GM12878 (cell line): ENCODE results near the gene SLC22A3. TPM values are rescaled to one million over a fixed set of nuclear protein-coding genes. Genes with fewer than 3 reads are reported as not detected.

Source experiments
- ATAC-seq: fragments of 200-7000 bp; cut with Tn5 transposase; 3 replicates; pipeline ENCODE4 v1.9.1; 2020; ENCODE audit warnings: mild to moderate bottlenecking, moderate library complexity
- BruUV-seq: library from RNA; stranded (reverse); fragments of 400-500 nt; replicated peaks from 2 replicates; lab custom pipeline; 2021; lab: Mats Ljungman, UMichigan
- CTCF ChIA-PET: fragments of 300-600 bp; sonication (Branson Sonifier 250); formaldehyde crosslinking; extraction: SDS; loops from one replicate; lab custom pipeline; 2021; ENCODE audit warnings: inconsistent platforms; lab: Yijun Ruan, JAX
- POLR2A ChIA-PET: fragments of 350-600 bp; formaldehyde crosslinking; extraction: SDS; loops from one replicate; lab custom pipeline; 2021; ENCODE audit warnings: inconsistent platforms; lab: Charles Lee
- RAD21 ChIA-PET: fragments of 300-600 bp; sonication (Branson Sonifier 250); formaldehyde crosslinking; loops from one replicate; lab custom pipeline; 2023; ENCODE audit warnings: antibody characterized with exemption; ENCODE audit not compliant: unreplicated experiment; lab: Charles Lee
- SMC1A ChIA-PET: fragments of 300-600 bp; sonication (Branson Sonifier 250); formaldehyde crosslinking; loops from one replicate; lab custom pipeline; 2023; ENCODE audit not compliant: unreplicated experiment, uncharacterized antibody; lab: Charles Lee
- DNase-seq: peaks from one replicate; pipeline ENCODE4 v3.0.0-alpha.2; 2011; ENCODE audit warnings: low read depth, low spot score
- FAIRE-seq: peaks from 3 replicates; lab custom pipeline; 2011; peaks lifted over from hg19 to GRCh38; lab: Jason Lieb, UNC
- H2AFZ ChIP-seq: 2 replicates; pipeline ENCODE4 v1.6.0; 2011; ENCODE audit warnings: low read depth, low read length, control low read depth; ENCODE audit not compliant: control insufficient read depth
- H3K27ac ChIP-seq: 2 replicates; pipeline ENCODE4 v1.5.1; 2011; ENCODE audit warnings: control low read depth; ENCODE audit not compliant: control insufficient read depth, insufficient read depth
- H3K27me3 ChIP-seq, 2 experiments: replicated peaks in 1 of 2; 2 replicates each; pipeline versions ENCODE4 v1.6.0 to v1.6.1; 2011; ENCODE audit warnings: low read length in 1 of 2; ENCODE audit not compliant: control insufficient read depth in 2 of 2, insufficient read depth in 2 of 2
- H3K36me3 ChIP-seq, 2 experiments: 2 replicates each; pipeline ENCODE4 v1.5.1; 2011; ENCODE audit warnings: low read length in 1 of 2; ENCODE audit not compliant: control insufficient read depth in 2 of 2, insufficient read depth in 2 of 2
- H3K4me1 ChIP-seq: 2 replicates; pipeline ENCODE4 v1.6.1; 2011; ENCODE audit warnings: mild to moderate bottlenecking, low read length, moderate library complexity, mixed read lengths; ENCODE audit not compliant: control insufficient read depth, insufficient read depth
- H3K4me2 ChIP-seq: 2 replicates; pipeline ENCODE4 v1.6.0; 2011; ENCODE audit warnings: control low read depth; ENCODE audit not compliant: control insufficient read depth, insufficient read depth
- H3K4me3 ChIP-seq: fragments of 200-600 bp; sonication (generic); 2 replicates; pipeline ENCODE4 v1.5.1; 2016
- H3K79me2 ChIP-seq: 2 replicates; pipeline ENCODE4 v1.6.0; 2011; ENCODE audit warnings: low read length; ENCODE audit not compliant: control insufficient read depth, insufficient read depth
- H3K9ac ChIP-seq: 2 replicates; pipeline ENCODE4 v1.8.0; 2011; ENCODE audit warnings: low read length, control low read depth, mixed read lengths; ENCODE audit not compliant: control insufficient read depth, insufficient read depth
- H3K9me3 ChIP-seq: replicated peaks from 3 replicates; pipeline ENCODE4 v1.5.1; 2011; ENCODE audit warnings: mild to moderate bottlenecking, low read length; ENCODE audit not compliant: control insufficient read depth, insufficient read depth
- H4K20me1 ChIP-seq: 2 replicates; pipeline ENCODE4 v1.6.0; 2011; ENCODE audit not compliant: control insufficient read depth, insufficient read depth
- CEBPB ChIP-seq, 2 experiments: fragments of 150-350 bp in 1 of 2; IDR thresholded peaks; 2 replicates each; pipeline ENCODE4 v1.6.1; 2012 to 2014; ENCODE audit warnings: low read depth in 2 of 2, low read length in 2 of 2, borderline replicate concordance in 1 of 2, inconsistent platforms in 1 of 2
- CHD1 ChIP-seq: IDR thresholded peaks from 2 replicates; pipeline ENCODE4 v1.6.1; 2012; ENCODE audit warnings: low read depth, low read length, improper control_type of control experiment
- HDAC6 ChIP-seq: fragments of 200-600 bp; sonication (generic); IDR thresholded peaks from one replicate; pipeline ENCODE4 v1.8.0; 2017; ENCODE audit warnings: antibody characterized with exemption; ENCODE audit not compliant: unreplicated experiment
- HDGF ChIP-seq: fragments of 450-650 bp; IDR thresholded peaks from 2 replicates; pipeline ENCODE4 v1.6.1; 2016; ENCODE audit warnings: antibody characterized with exemption
- JUNB ChIP-seq: IDR thresholded peaks from 2 replicates; pipeline ENCODE4 v1.6.1; 2016; ENCODE audit warnings: antibody characterized with exemption, mild to moderate bottlenecking
- MTA2 ChIP-seq: fragments of 450-650 bp; IDR thresholded peaks from 2 replicates; pipeline ENCODE4 v1.6.1; 2016; ENCODE audit warnings: low read depth, mild to moderate bottlenecking, moderate library complexity
- POLR2AphosphoS5 ChIP-seq: IDR thresholded peaks from 2 replicates; pipeline ENCODE4 v1.6.1; 2011; ENCODE audit warnings: mild to moderate bottlenecking, low read length, inconsistent platforms
- RFX5 ChIP-seq: IDR thresholded peaks from 2 replicates; pipeline ENCODE4 v1.6.1; 2011; ENCODE audit warnings: low read depth, low read length, improper control_type of control experiment
- TBL1XR1 ChIP-seq: IDR thresholded peaks from 2 replicates; pipeline ENCODE4 v1.6.1; 2012; ENCODE audit warnings: low read depth, low read length, improper control_type of control experiment
- WGBS: methylation state at CpG from one replicate; pipeline ENCODE4 v1.1.6; 2016; ENCODE audit warnings: low lambda C conversion rate; ENCODE audit not compliant: insufficient replicate concordance, insufficient coverage; ENCODE audit errors: missing lambda C conversion rate; 5-methylcytosine and 5-hydroxymethylcytosine counted together
- in situ Hi-C: fragments of 300-500 bp; cut with MboI; formaldehyde crosslinking; loops from 9 replicates; pipeline ENCODE4 v1.14.3; 2018; ENCODE audit warnings: mixed read lengths
- intact Hi-C: fragments of 100-400 bp; cut with micrococcal nuclease; formaldehyde crosslinking; loops from one replicate; pipeline ENCODE4 v1.14.2; 2022; ENCODE audit not compliant: unreplicated experiment
- polyA plus RNA-seq, 11 experiments: library from polyadenylated mRNA; depleted of rRNA in 4 of 11; unstranded in 6 of 11; stranded (reverse) in 5 of 11; fragments of >200 nt; fragmentation: Nextera tagmentation in 4 of 11; fragmentation: Illumina TruSeq in 1 of 11; extraction: Ambion mirVana in 4 of 11; extraction: Trizol in 1 of 11; gene quantifications; 1 replicate in 1 of 11; 2 replicates in 10 of 11; pipeline versions ENCODE4 v1.2.1 to v1.2.3, GENCODE V29; 2011 to 2016; ENCODE audit warnings: inconsistent platforms in 2 of 11, missing spikeins in 2 of 11, low read depth in 1 of 11
- total RNA-seq, 4 experiments: library from RNA; depleted of rRNA in 3 of 4; stranded (reverse); fragments of >200 nt in 3 of 4; fragmentation: Illumina TruSeq in 1 of 4; extraction: Trizol in 1 of 4; gene quantifications; 2 replicates each; pipeline versions ENCODE4 v1.2.1 to v1.2.3, GENCODE V29; 2013 to 2021
- TF ChIP-seq, protein P1 (sequence below): fragments of 450-650 bp; IDR thresholded peaks from 2 replicates; pipeline ENCODE4 v1.6.1; 2017; ENCODE audit warnings: low read depth, mild to moderate bottlenecking, moderate library complexity

Gene SLC22A3
- total and polyA plus RNA-seq, 10 of the 15 experiments (the other 5 are each of a cell fraction or from before 2014, with no cell fraction given), result 0.07 to 0.15 TPM; not detected in 8

DNA sequence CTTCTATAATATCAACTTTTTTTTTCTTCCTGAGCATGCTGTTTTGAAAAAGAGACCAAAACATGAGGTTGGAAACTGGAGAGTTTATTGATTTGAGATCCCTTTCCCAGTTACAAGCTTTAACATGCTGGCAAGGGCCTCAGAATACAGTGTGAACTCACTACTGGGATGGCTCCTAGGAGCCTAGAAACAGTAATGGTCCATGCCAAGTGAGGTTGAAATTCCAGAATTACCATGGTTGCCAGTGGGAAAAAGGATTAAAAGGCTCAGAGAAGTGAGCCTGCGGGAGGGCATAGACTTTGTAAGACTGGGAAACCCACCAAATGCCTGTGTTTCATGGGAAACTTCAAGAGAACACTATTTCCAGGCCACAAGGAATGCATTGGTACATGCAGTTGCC is 28.9 kb upstream of the SLC22A3 start:
- Histone ChIP-seq H3K27ac (no peak overlapping the region), H2AFZ (no peak overlapping the region), H3K27me3 (no peaks in the 10 kb centered on the region), H3K9ac (no peak overlapping the region), H3K79me2 (no peaks in the 10 kb centered on the region), H3K4me2 (no peak overlapping the region), H3K9me3 (no peaks in the 10 kb centered on the region), H3K4me3 (no peak overlapping the region), H3K36me3 (no peaks in the 10 kb centered on the region), H4K20me1 (no peaks in the 10 kb centered on the region), H3K4me1 (no peaks in the 10 kb centered on the region)
- DNase-seq (no peak), FAIRE-seq (no peak), ATAC-seq (no peak)
- ChIA-PET SMC1A (no interaction called here), CTCF (no interaction called here), POLR2A (no interaction called here), RAD21 (no interaction called here)
- 40% methylated on average over 1 of the region's 1 CpG for WGBS
- TF ChIP-seq, protein P1, sequence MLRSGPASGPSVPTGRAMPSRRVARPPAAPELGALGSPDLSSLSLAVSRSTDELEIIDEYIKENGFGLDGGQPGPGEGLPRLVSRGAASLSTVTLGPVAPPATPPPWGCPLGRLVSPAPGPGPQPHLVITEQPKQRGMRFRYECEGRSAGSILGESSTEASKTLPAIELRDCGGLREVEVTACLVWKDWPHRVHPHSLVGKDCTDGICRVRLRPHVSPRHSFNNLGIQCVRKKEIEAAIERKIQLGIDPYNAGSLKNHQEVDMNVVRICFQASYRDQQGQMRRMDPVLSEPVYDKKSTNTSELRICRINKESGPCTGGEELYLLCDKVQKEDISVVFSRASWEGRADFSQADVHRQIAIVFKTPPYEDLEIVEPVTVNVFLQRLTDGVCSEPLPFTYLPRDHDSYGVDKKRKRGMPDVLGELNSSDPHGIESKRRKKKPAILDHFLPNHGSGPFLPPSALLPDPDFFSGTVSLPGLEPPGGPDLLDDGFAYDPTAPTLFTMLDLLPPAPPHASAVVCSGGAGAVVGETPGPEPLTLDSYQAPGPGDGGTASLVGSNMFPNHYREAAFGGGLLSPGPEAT, result no peak
- TF ChIP-seq HDGF, result no peak
- no peak for TF ChIP-seq JUNB
- TF ChIP-seq POLR2AphosphoS5, result no peak
- TF ChIP-seq RFX5, result no peak
- no peak for TF ChIP-seq CEBPB (IDR thresholded peaks at IDR 0.05; ENCODE audit: borderline replicate concordance in 1 of 2, low read depth in 2 of 2, low read length in 2 of 2)
- no peak for TF ChIP-seq HDAC6
- no peak for TF ChIP-seq MTA2
- TF ChIP-seq CHD1, result no peak
- TF ChIP-seq TBL1XR1, result no peak
- BruUV-seq, result no TSS peak
- in situ Hi-C loops (no loop called here), intact Hi-C loops (no loop called here)
